Thyroid gland (tissue), 4 donors: ENCODE data around the gene ETV3L.

Experiments used
- POLR2A ChIP-seq, 2 donors: fragments of 450-650 bp; IDR thresholded peaks; one replicate each; pipeline ENCODE4 v1.6.1; 2017; ENCODE audit warnings: antibody characterized with exemption in 2 of 2, mild to moderate bottlenecking in 2 of 2, moderate library complexity in 1 of 2
- TF ChIP-seq, protein P1 (sequence below), 6 experiments: fragments of 200-600 bp in 3 of 6; fragments of 450-650 bp in 3 of 6; sonication (generic) in 3 of 6; IDR thresholded peaks; one replicate each; pipeline ENCODE4 v1.5.1; 2016 to 2019; ENCODE audit warnings: antibody characterized with exemption in 6 of 6, mild to moderate bottlenecking in 2 of 6, inconsistent platforms in 1 of 6, moderate library complexity in 1 of 6

DNA sequence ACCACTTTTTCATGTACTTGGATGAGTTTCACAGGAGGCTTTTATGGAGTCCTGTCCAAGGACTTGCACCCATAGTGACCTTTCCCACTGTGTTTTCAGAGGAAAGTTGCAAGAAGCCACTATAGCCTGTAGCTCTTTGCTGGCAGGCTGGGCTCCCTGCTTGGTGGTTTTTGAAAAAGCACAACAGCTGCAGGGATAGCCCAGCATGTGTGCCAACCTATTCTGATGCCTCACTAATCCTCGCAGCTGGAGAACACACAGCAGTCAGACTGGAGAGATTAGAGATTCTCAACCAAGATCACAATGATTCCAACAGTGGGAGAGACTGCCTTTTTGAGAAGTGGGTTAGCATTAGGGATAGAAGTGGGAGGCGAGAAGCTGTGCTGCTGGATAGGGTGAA lies 30.0 kb downstream of the ETV3L start:
- TF ChIP-seq, protein P1, sequence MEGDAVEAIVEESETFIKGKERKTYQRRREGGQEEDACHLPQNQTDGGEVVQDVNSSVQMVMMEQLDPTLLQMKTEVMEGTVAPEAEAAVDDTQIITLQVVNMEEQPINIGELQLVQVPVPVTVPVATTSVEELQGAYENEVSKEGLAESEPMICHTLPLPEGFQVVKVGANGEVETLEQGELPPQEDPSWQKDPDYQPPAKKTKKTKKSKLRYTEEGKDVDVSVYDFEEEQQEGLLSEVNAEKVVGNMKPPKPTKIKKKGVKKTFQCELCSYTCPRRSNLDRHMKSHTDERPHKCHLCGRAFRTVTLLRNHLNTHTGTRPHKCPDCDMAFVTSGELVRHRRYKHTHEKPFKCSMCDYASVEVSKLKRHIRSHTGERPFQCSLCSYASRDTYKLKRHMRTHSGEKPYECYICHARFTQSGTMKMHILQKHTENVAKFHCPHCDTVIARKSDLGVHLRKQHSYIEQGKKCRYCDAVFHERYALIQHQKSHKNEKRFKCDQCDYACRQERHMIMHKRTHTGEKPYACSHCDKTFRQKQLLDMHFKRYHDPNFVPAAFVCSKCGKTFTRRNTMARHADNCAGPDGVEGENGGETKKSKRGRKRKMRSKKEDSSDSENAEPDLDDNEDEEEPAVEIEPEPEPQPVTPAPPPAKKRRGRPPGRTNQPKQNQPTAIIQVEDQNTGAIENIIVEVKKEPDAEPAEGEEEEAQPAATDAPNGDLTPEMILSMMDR (IDR thresholded peaks at IDR 0.05): no peak
- TF ChIP-seq POLR2A (IDR thresholded peaks at IDR 0.05): no peak
